HK-2 (cell line): ENCODE data around the gene RALY.
"Not testable (repeated sequence)": the region's sequence is repeated elsewhere in the genome, so short reads cannot be mapped to it uniquely, and the experiment has no call there.

ENCODE experiments used
- DNase-seq: peaks from one replicate; pipeline ENCODE4 v3.0.0-alpha.2; 2018; ENCODE audit not compliant: unreplicated experiment

The RALY gene

GRCh38 chr20:34015401-34016335, 22.0 kb downstream of the RALY start:
- DNase-seq = no peak

- no peak for DNase-seq
Measured at GRCh38 chr20:34016736-34017135, 23.0 kb downstream of the RALY start.

- peak; percentile 39 for DNase-seq
Measured at GRCh38 chr20:34017610-34018009, 23.9 kb downstream of the RALY start.

GRCh38 chr20:34018166-34018565, 24.5 kb downstream of the RALY start:
- DNase-seq = no peak

- no peak for DNase-seq
Measured at GRCh38 chr20:34022151-34022838, 28.6 kb downstream of the RALY start.

- DNase-seq = no peak
Measured at GRCh38 chr20:34022839-34023234, 29.1 kb downstream of the RALY start.

- DNase-seq = no peak
Measured at GRCh38 chr20:34023937-34024722, 30.4 kb downstream of the RALY start.

GRCh38 chr20:34024723-34025351, 31.1 kb downstream of the RALY start:
- no peak for DNase-seq

GRCh38 chr20:34028013-34028412, 34.3 kb downstream of the RALY start:
- DNase-seq = not testable (repeated sequence)

GRCh38 chr20:34029415-34029814, 35.7 kb downstream of the RALY start:
- no peak for DNase-seq

GRCh38 chr20:34030456-34030855, 36.7 kb downstream of the RALY start:
- DNase-seq = no peak

- DNase-seq = no peak
Measured at GRCh38 chr20:34033903-34034302, 40.2 kb downstream of the RALY start.

- DNase-seq = peak; percentile 14
Measured at GRCh38 chr20:34037121-34037520, 43.4 kb downstream of the RALY start.

GRCh38 chr20:34037767-34038166, 44.1 kb downstream of the RALY start:
- no peak for DNase-seq

GRCh38 chr20:34040300-34040995, 46.7 kb downstream of the RALY start:
- DNase-seq = no peak

GRCh38 chr20:34041226-34041625, 47.5 kb downstream of the RALY start:
- DNase-seq = no peak

- DNase-seq = no peak
Measured at GRCh38 chr20:34042262-34042661, 48.6 kb downstream of the RALY start.

- no peak for DNase-seq
Measured at GRCh38 chr20:34043025-34043424, 49.3 kb downstream of the RALY start.

- no peak for DNase-seq
Measured at GRCh38 chr20:34045294-34045693, 51.6 kb downstream of the RALY start.

GRCh38 chr20:34045930-34046725, 52.4 kb downstream of the RALY start:
- no peak for DNase-seq
